Measurements from ENCODE around the gene PLA2G4B. TPM values are rescaled to one million over a fixed set of nuclear protein-coding genes. Genes with fewer than 3 reads are reported as not detected.

PLA2G4B gene
- 5.3 and 8.2 TPM in 2 replicates for total RNA-seq

GRCh38 chr15:41838400-41838897 is at the start of gene PLA2G4B:
TSS of gene PLA2G4B (plus strand) at chr15:41838847. CDS start at chr15:41838914, 67 bp downstream.
- H3K36me3 Mint-ChIP-seq (ENCODE audit: low read depth) = peaks cover 27% of the 10 kb centered on the region
- H3K4me3 Mint-ChIP-seq = no peak within 1 kb of the TSS
- no peak for ATAC-seq (ENCODE audit: low read depth)
- no peak for TF ChIP-seq CTCF (IDR thresholded peaks at IDR 0.05)
- H3K27ac Mint-ChIP-seq = no peak within 1 kb of the TSS
- no peaks in the 10 kb centered on the region for H3K9me3 Mint-ChIP-seq
- no peaks in the 10 kb centered on the region for H3K27me3 Mint-ChIP-seq
- H3K4me1 Mint-ChIP-seq = peaks cover 2% of the 10 kb centered on the region
- no peak for DNase-seq
- POLR2A ChIA-PET = interaction anchor here (0.6 kb wide), 1 partner anchor 524 kb away, joined by 3 read pairs; no protein-coding TSS in a partner anchor
- CTCF ChIA-PET = no interaction called here
- intact Hi-C loops (cut with micrococcal nuclease) = no loop called here

DNA sequence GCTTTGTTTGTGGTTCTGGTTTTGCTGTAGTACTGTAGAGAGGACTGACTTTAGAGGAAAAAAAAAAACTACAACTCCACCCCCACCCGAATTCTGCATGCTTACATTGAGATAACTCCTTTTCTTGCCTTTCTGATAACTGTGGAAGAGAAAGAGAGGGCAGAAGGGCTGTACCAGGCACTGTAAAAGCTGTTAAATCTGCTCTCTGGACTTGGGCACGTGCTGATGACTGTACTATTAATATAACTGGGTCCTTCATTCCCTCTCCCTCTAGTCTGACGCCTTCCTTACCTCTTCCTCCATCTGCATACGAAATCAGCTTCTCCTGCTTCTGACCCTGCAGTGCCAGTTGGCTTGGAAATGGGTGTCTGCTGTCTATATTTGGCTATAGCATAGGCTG is 49.4 kb upstream of the PLA2G4B start:
- no peaks in the 10 kb centered on the region for H3K27me3 Mint-ChIP-seq
- ATAC-seq (ENCODE audit: low read depth) = no peak
- no peak for DNase-seq
- no peaks in the 10 kb centered on the region for H3K9me3 Mint-ChIP-seq
- CTCF ChIA-PET = interaction anchor here (3.0 to 4.2 kb wide), 2 partner anchors 16 to 22 kb away, joined by 18 to 19 read pairs; partner anchors contain the start of gene MAPKBP1
- intact Hi-C loops (cut with micrococcal nuclease) = loop anchor here (2.0 kb wide), 1 partner anchor 22 kb away; no protein-coding TSS in a partner anchor
- POLR2A ChIA-PET = interaction anchor here (1.8 kb wide), 1 partner anchor 15 kb away, joined by 13 read pairs; the partner anchor contains the start of gene MAPKBP1
- no peaks in the 10 kb centered on the region for H3K36me3 Mint-ChIP-seq (ENCODE audit: low read depth)
- no peak for TF ChIP-seq CTCF (IDR thresholded peaks at IDR 0.05)
- H3K4me3 Mint-ChIP-seq = no peak overlapping the region
- no peak overlapping the region for H3K27ac Mint-ChIP-seq
- peaks cover 45% of the 10 kb centered on the region for H3K4me1 Mint-ChIP-seq

GRCh38 chr15:41789662-41790061 is 49.0 kb upstream of the PLA2G4B start:
- no peak overlapping the region for H3K4me3 Mint-ChIP-seq
- H3K4me1 Mint-ChIP-seq = peaks cover 46% of the 10 kb centered on the region
- intact Hi-C loops (cut with micrococcal nuclease) = loop anchor here (2.0 kb wide), 1 partner anchor 21 kb away; no protein-coding TSS in a partner anchor
- POLR2A ChIA-PET = interaction anchor here (1.8 kb wide), 1 partner anchor 15 kb away, joined by 13 read pairs; the partner anchor contains the start of gene MAPKBP1
- TF ChIP-seq CTCF (IDR thresholded peaks at IDR 0.05) = no peak
- H3K36me3 Mint-ChIP-seq (ENCODE audit: low read depth) = no peaks in the 10 kb centered on the region
- CTCF ChIA-PET = interaction anchor here (3.0 to 4.2 kb wide), 2 partner anchors 16 to 22 kb away, joined by 18 to 19 read pairs; partner anchors contain the start of gene MAPKBP1
- H3K27ac Mint-ChIP-seq = no peak overlapping the region
- no peak for ATAC-seq (ENCODE audit: low read depth)
- DNase-seq = no peak
- no peaks in the 10 kb centered on the region for H3K27me3 Mint-ChIP-seq
- H3K9me3 Mint-ChIP-seq = no peaks in the 10 kb centered on the region

- ChIA-PET CTCF (interaction anchor here (4.2 kb wide), 1 partner anchor 21 kb away, joined by 18 read pairs; no protein-coding TSS in a partner anchor), POLR2A (interaction anchor here (1.8 kb wide), 1 partner anchor 16 kb away, joined by 13 read pairs; the partner anchor contains the start of gene MAPKBP1)
- no peak overlapping the region for H3K27ac Mint-ChIP-seq
- H3K27me3 Mint-ChIP-seq = no peaks in the 10 kb centered on the region
- H3K4me1 Mint-ChIP-seq = peaks cover 52% of the 10 kb centered on the region
- TF ChIP-seq CTCF (IDR thresholded peaks at IDR 0.05) = no peak
- DNase-seq (no peak), ATAC-seq (ENCODE audit: low read depth) (no peak)
- no peaks in the 10 kb centered on the region for H3K36me3 Mint-ChIP-seq (ENCODE audit: low read depth)
- intact Hi-C loops (cut with micrococcal nuclease) = no loop called here
- H3K4me3 Mint-ChIP-seq = no peak overlapping the region
- no peaks in the 10 kb centered on the region for H3K9me3 Mint-ChIP-seq
These were observed 48.5 kb upstream of the PLA2G4B start for GRCh38 chr15:41790169-41790568.

DNA sequence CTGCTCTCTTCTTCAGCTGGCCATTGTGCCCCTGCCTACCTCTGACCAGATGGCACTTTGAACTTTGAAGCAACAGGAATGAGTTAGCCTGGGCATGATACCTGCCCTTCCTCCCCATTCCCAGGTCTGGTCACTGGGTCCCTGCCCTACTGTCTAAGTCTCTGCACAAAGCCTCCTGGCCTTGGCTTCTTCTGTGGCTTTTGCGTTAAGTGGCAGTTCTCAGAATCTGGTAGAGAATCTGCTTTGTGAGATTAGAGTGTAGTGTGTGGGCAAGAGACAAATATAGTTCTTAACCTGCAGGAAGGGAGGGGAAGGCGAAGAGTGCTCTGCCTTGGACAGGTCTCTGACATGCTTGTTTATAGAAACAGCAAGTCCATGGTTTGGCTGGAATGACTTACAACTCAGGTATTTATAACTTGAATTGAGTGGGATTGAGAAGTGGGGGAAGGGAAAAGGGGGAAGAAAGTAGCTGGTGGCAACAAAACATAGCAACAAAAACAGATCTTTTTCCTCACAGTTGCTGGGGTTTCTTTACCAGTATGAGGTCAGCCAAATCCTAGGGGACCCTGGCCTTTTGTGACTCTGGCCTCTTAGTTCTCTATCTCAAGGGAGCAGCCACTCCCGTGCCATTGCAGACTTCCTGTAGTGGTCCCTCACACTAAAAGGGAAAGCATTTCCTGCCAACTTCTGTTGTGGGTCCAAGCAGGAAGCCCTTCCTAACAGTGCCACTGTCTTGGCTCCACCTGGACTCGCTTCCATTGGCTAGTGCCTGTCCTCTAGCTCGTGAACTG is 47.7 kb upstream of the PLA2G4B start:
- H3K4me1 Mint-ChIP-seq = peaks cover 57% of the 10 kb centered on the region
- no peaks in the 10 kb centered on the region for H3K36me3 Mint-ChIP-seq (ENCODE audit: low read depth)
- ATAC-seq (ENCODE audit: low read depth) (no peak), DNase-seq (no peak)
- intact Hi-C loops (cut with micrococcal nuclease) = no loop called here
- POLR2A ChIA-PET = no interaction called here
- no peak overlapping the region for H3K4me3 Mint-ChIP-seq
- no peaks in the 10 kb centered on the region for H3K27me3 Mint-ChIP-seq
- no peaks in the 10 kb centered on the region for H3K9me3 Mint-ChIP-seq
- CTCF ChIA-PET = interaction anchor here (1.8 to 4.2 kb wide), 2 partner anchors 17 to 21 kb away, joined by 6 to 18 read pairs; partner anchors contain the start of gene MAPKBP1
- TF ChIP-seq CTCF (IDR thresholded peaks at IDR 0.05) = no peak
- H3K27ac Mint-ChIP-seq = no peak overlapping the region
